HG03159 (cell line): Measurements from ENCODE around the gene COA1.
A peak's percentile ranks its signal among the peaks of the same experiment; 100 is the strongest.
"Not testable (repeated sequence)": the region's sequence is repeated elsewhere in the genome, so short reads cannot be mapped to it uniquely, and the experiment has no call there.

ENCODE experiments used
- ATAC-seq: cut with Tn5 transposase; IDR thresholded peaks from one replicate; pipeline ENCODE4 v1.9.1; 2021; ENCODE audit warnings: mild to moderate bottlenecking, moderate library complexity; ENCODE audit not compliant: unreplicated experiment

Gene COA1, protein sequence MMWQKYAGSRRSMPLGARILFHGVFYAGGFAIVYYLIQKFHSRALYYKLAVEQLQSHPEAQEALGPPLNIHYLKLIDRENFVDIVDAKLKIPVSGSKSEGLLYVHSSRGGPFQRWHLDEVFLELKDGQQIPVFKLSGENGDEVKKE

GRCh38 chr7:43729214-43729923 is at the start of gene COA1:
COA1 (minus strand) TSS chr7:43729523; CDS start chr7:43648614, 80,909 bp downstream.
- ATAC-seq: peak; percentile 80

DNA sequence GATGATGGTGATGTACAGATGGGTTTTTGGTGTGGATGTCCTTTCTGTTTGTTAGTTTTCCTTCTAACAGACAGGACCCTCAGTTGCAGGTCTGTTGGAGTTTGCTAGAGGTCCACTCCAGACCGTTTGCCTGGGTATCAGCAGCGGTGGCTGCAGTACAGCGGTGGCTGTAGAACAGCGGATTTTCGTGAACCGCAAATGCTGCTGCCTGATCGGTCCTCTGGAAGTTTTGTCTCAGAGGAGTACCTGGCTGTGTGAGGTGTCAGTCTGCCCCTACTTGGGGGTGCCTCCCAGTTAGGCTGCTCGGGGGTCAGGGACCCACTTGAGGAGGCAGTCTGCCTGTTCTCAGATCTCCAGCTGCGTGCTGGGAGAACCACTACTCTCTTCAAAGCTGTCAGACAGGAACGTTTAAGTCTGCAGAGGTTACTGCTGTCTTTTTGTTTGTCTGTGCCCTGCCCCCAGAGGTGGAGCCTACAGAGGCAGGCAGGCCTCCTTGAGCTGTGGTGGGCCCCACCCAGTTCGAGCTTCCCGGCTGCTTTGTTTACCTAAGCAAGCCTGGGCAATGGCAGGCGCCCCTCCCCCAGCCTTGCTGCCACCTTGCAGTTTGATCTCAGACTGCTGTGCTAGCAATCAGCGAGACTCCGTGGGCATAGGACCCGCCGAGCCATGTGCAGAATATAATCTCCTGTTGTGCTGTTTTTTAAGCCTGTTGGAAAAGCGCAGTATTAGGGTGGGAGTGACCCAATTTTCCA is 49.1 kb upstream of the COA1 start:
- ATAC-seq: not testable (repeated sequence)

- ATAC-seq: not testable (repeated sequence)
These were observed 45.9 kb upstream of the COA1 start for GRCh38 chr7:43775255-43775654.

DNA sequence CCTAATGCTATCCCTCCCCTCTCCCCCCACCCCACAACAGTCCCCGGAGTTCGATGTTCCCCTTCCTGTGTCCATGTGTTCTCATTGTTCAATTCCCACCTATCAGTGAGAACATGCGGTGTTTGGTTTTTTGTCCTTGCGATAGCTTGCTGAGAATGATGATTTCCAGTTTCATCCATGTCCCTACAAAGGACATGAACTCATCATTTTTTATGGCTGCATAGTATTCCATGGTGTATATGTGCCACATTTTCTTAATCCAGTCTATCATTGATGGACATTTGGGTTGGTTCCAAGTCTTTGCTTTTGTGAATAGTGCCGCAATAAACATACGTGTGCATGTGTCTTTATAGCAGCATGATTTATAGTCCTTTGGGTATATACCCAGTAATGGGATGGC is 43.9 kb upstream of the COA1 start:
- ATAC-seq: not testable (repeated sequence)

GRCh38 chr7:43771573-43771972 is 42.2 kb upstream of the COA1 start:
- no peak for ATAC-seq

DNA sequence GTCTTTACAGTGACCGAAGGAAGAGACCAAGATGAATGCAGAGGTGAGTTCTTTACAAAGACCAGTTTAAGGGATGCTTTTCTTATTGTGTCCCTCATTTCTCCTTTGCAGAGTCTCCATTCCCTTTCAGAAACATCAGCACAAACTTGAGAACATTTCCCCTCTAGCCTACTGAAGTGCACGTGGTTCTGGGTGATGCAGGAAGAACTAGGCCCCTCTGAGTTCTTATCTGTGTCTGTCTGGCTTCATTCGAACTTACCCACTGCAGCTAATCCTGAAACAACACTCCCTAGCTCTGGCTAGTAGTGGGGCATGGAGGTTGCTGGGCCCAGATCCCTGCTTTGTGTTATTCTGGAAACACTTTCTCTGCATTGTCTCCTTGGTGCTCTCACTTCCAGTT is 41.8 kb upstream of the COA1 start:
- no peak for ATAC-seq

GRCh38 chr7:43769791-43770465 is 40.6 kb upstream of the COA1 start:
- no peak for ATAC-seq

DNA sequence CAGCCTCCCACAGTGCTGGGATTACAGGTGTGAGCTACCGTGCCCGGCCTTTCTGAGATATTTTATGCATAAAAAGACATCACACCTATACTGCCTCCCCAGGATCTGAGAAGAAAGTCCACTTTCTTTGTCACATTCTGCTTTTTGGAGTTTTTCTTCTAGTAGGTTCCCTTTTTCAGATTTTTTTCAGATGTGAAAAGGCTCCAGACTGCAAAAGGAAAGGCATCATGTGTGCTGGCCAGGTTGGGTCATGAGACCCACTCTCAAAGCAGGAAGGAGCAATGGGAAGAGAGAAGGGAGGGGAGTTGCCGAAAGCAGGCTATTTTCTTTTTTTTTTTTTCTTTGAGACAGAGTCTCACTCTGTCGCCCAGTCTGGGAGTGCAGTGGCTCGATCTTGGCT is 40.0 kb upstream of the COA1 start:
- no peak for ATAC-seq

DNA sequence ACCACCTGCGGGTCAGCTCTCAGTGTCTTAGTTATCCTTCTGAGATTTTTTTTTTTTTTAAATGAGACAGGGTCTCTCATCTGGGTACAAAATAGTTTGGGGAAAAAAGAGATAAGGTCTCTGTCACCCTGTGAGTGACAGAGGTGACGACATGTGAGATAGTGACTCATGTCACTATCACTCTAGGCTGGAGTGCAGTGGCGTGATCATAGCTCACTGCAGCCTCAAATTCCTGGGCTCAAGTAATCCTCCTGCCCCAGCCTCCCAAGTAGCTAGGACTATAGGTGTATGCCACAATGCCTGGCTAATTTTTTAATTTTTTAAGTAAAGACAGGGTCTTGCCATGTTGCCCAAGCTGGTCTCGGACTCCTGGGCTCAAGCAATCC is 39.6 kb upstream of the COA1 start:
- ATAC-seq: no peak

GRCh38 chr7:43768201-43768886 is 39.0 kb upstream of the COA1 start:
- no peak for ATAC-seq

DNA sequence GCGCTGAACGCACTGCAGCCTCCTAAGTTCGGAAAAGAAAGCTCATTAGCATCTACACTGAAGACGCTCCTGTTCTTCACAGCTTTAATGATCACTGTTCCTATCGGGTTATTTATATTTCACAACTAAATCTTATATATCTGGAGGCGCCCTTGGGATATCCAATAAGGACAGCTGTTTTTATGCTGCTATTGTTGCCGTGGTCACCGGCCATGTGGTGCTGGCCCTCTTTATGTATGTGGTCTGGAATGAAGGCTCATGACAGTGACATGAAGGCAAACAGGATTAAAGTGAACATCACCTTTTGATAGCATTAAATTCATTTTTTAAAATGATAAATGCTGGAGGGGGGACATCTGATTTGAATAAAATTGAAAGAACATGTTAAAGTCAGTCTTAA is 38.0 kb upstream of the COA1 start:
- no peak for ATAC-seq

- ATAC-seq: no peak
These were observed 37.2 kb upstream of the COA1 start for GRCh38 chr7:43766564-43766963.

GRCh38 chr7:43764807-43765491 is 35.6 kb upstream of the COA1 start:
- no peak for ATAC-seq

DNA sequence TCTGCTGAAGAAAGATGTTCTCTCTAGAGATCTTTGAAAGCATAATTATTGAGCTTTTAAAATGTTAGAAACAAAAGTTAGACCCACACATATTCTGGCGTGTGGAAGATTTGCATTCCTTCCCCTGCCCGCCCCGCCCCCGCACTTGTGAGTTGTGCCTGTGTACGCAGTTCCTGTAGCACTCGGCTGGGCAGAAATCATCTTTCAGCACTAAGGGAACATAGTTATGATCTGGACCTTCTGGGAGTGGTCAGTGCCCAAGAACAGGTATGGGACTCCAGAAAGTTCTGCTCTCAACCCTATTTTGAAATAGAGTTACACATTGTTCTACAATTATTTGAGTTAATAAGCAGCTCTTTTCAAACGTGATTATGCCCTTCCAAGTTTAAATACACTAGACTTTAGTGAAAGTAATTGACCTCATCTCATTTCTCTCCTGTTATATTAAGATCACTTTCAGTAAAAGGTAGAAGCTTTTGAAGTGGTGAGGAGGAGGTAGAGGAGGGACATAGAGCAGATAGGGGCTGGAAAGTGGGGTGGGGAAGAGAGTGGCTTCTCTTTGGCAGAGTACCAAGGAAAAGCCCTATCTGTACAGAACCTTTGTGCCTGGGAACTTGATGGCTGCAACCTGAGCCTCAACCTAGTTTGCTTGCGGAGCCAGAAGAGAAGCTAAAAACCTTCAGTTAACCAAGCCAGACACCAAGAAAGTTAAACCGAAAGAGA is 34.9 kb upstream of the COA1 start:
- no peak for ATAC-seq

GRCh38 chr7:43763183-43763582 is 33.9 kb upstream of the COA1 start:
- ATAC-seq: no peak

DNA sequence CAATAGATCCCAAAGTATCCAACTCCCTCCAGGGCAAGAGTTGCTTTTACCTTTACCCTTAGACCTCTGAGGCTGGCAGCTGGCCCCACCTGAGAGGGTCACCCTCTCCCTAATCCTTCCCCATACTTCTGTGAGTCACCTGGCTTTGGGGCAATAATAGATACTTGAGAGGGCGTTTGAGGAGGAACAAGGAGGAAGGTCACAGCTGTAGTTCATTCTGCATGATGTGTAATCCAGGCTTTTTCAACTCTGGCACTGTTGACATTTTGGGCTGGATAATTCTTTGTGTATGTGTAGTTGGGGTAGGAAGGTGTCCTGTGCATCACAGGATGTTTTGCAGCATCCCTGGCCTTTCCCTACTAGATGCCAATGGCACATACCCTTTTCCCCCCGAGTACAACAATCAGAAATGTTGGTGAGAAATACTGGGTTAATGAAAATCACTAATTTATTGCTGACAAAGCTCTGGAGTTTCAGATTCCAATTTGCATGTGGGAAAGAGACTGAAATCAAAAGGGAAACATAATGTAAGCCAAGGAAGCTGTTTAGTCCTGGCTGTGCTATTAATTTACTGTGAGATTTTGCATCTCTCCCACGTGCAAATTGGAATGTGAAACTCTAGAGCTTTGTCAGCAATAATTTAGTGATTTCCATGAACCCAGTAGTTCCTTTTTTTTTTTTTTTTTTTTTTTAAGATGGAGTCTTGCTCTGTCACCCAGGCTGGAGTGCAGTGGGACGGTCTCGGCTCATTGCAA is 32.8 kb upstream of the COA1 start:
- no peak for ATAC-seq

DNA sequence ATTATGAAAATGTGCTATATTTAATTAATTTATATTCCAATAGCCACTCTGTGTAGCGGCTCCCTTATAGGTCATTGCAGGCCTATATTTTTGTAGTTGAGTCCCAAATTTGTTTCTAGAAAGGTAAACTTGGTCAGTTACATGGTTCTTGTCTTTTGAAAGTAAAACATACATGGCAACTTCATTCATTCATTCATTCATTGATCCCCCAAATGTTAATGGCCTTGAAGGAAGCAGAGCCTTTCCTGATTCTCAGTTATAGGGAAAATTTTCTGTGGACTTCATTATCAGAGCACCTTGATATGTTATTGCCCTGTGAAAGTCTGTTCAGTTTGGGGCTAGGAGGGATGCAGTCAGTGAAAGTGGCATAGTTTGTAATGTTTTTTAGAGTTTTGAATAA is 32.1 kb upstream of the COA1 start:
- ATAC-seq: no peak

DNA sequence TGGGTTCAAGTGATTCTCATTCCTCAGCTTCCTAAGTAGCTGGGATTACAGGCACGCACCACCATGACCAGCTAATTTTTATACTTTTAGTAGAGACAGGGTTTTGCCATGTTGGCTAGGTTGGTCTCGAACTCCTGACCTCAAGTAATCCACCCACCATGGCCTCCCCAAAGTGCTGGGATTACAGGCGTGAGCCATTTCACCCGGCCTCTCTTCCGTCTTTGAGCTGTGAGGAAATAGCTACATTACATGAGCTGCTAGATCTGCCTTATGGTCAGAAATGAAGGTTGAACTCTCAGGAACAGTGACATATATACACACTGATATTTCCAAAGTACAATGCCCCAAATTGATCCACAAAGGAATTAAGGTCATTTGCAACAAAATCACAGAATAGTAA is 31.5 kb upstream of the COA1 start:
- ATAC-seq: no peak
